ENCODE measurements around the gene CELA3A.
"Not testable (repeated sequence)": the region's sequence is repeated elsewhere in the genome, so short reads cannot be mapped to it uniquely, and the experiment has no call there.

CELA3A gene

GRCh38 chr1:21981253-21981652, 20.2 kb upstream of the CELA3A start:
- not testable (repeated sequence) for DNase-seq (ENCODE audit: low read depth)

- not testable (repeated sequence) for DNase-seq (ENCODE audit: low read depth)
Observed at GRCh38 chr1:21982122-21982521, 19.3 kb upstream of the CELA3A start.

DNA sequence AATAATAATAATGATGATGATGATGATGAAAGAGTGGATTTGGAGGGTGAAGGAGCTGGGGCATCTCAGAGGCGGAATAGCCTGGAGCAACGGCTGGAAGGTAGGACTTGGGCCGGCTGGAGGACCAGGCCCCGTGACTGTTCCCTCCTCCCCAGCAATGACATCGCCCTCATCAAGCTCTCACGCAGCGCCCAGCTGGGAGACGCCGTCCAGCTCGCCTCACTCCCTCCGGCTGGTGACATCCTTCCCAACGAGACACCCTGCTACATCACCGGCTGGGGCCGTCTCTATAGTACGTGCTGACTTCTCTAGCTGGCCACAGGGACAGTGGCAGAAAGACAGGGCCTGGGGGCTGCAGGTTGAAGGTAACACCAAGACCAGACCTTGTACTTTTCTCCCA, 17.9 kb upstream of the CELA3A start:
- not testable (repeated sequence) for DNase-seq (ENCODE audit: low read depth)

- not testable (repeated sequence) for DNase-seq (ENCODE audit: low read depth)
Observed at GRCh38 chr1:21985893-21986292, 15.6 kb upstream of the CELA3A start.

DNA sequence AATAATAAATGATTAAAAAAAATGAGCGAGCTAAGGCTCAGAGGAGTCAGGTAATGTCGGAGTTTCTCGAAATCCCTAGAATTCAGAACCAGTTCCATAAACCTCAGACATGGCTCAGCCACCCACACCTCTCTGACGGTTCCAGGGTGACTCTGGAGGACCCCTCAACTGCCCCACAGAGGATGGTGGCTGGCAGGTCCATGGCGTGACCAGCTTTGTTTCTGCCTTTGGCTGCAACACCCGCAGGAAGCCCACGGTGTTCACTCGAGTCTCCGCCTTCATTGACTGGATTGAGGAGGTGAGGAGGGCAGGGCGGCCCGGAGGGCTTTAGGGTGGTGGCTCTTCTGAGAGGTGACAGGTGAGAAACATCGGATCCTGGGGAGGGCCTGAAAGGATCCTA, 15.1 kb upstream of the CELA3A start:
- not testable (repeated sequence) for DNase-seq (ENCODE audit: low read depth)

GRCh38 chr1:21989672-21990393, 11.6 kb upstream of the CELA3A start:
- DNase-seq (ENCODE audit: low read depth), result peak; percentile 11

DNA sequence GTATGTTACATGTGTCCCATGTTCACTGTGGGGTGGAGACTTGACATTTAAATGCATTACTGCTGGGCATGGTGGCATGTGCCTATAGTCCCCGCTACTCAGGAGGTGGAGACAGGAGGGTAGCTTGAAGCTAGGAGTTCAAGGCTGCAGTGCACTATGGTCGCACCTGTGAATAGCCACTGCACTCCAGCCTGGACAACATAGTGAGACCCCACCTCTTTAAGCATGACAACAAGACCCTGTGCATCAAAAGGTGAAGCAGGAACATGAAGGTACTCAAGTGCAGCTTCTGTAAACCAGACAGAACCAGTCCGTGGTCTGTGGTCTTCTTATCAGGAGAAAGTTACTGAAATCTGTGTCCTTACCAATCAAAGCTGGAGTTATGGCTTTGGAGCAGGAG, 9.3 kb upstream of the CELA3A start:
- not testable (repeated sequence) for DNase-seq (ENCODE audit: low read depth)

DNA sequence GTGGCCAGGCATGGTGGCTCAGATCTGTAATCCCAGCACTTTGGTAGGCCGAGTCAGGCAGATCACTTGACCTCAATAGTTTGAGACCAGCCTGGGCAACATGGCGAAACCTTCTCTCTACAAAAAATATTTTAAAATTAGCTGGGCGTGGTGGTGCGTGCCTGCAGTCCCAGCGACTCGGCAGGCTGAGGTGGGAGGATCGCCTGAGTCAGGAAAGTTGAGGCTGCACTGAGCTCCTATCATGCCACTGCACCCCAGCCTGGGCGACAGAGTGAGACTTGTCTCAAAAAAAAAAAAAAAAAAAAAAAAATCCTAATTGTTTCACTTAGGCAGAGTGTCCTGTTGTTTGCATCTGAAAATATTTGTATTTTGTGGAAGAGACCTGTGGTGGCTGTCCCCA, 6.7 kb upstream of the CELA3A start:
- not testable (repeated sequence) for DNase-seq (ENCODE audit: low read depth)

GRCh38 chr1:21996663-21996970, 4.8 kb upstream of the CELA3A start:
- not testable (repeated sequence) for DNase-seq (ENCODE audit: low read depth)

DNA sequence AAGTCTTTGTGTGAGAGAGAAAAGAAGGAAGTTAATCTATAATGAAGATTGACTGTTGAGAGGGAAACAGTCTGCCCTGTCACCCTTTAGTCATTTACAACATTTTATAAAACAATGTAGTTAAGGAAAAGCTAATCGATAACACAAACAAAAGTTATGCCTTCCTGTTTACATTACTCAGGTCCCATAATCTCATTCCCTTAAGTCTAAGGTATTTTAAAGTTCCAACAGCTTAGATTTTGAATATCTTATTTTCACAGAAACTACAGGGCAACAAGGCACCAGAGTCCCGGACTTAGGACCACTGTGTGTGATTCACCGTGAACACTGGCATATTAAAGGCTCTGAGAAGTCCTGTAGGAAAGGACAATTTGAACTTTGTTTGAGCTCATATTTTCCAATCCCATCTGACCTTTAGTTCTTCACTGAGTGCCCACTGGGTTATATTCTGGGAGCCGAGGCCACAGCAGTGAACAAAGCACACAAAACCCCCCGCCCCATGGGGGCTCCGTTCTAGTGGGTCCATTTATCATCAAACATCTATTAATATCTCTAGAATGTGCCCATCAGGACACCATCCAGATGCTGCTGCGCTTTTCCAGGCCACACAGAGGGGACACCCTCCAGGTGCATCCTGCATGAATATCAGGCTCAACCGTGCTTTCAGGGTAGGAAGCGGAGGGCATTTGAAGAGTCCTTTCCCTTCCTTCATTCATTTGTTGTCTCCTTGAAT, 3.4 kb upstream of the CELA3A start:
- DNase-seq (ENCODE audit: low read depth), result not testable (repeated sequence)

DNA sequence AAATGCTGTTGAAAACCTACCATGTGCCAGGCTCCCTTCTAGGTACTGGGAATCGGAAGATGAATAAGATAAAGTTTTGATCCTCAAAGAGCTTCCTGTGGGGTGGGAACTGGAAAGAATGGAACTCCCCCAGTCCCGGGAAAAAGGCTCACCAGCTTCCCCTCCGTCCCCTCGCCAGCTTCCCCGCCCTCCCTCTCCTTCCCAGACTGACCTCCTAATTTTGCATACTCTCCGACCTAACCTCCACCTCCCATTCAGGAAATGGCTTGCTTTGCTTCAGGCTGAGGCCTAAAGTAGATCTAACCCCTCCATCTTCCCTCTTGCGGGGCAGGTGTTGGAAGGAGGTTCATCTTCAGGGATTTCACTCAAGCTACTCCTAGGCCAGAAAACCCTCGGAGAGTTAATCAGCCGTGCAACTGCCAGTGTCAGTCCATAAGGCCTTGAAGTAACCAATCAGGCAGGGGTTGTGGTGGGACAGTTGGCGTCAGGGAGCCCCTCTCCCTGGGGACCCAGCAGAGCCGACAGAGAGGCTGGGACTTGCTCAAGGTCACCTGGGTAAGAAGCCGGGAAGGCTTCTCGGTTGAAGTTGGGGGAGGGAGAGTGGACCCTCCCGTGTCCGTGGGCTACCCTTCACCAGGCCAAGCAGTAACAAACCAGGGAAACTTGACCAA, 2.7 kb upstream of the CELA3A start:
- not testable (repeated sequence) for DNase-seq (ENCODE audit: low read depth)

- DNase-seq (ENCODE audit: low read depth), result not testable (repeated sequence)
Observed at GRCh38 chr1:21999645-22000044, 1.8 kb upstream of the CELA3A start.

DNA sequence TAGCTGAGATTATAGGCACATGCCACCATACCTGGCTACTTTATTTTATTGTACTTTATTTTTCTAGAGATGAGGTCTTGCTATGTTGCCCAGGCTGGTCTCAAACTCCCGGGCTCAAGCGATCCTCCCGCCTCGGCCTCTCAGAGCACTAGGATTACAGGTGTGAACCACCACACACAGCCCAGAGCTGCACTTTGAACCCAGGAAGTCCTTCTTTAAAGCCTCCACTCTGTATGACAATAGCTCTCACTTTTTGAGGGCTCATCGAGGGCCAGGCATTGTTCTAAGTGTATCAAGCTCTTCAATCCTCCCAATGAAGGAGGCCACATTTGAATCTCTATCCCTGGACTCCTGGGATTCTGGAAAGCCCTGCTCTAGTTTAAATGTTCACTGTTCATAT, 1.0 kb downstream of the CELA3A start:
- not testable (repeated sequence) for DNase-seq (ENCODE audit: low read depth)

- not testable (repeated sequence) for DNase-seq (ENCODE audit: low read depth)
Observed at GRCh38 chr1:22002875-22003274, 1.4 kb downstream of the CELA3A start.

GRCh38 chr1:22003959-22004358, 2.5 kb downstream of the CELA3A start:
- not testable (repeated sequence) for DNase-seq (ENCODE audit: low read depth)

DNA sequence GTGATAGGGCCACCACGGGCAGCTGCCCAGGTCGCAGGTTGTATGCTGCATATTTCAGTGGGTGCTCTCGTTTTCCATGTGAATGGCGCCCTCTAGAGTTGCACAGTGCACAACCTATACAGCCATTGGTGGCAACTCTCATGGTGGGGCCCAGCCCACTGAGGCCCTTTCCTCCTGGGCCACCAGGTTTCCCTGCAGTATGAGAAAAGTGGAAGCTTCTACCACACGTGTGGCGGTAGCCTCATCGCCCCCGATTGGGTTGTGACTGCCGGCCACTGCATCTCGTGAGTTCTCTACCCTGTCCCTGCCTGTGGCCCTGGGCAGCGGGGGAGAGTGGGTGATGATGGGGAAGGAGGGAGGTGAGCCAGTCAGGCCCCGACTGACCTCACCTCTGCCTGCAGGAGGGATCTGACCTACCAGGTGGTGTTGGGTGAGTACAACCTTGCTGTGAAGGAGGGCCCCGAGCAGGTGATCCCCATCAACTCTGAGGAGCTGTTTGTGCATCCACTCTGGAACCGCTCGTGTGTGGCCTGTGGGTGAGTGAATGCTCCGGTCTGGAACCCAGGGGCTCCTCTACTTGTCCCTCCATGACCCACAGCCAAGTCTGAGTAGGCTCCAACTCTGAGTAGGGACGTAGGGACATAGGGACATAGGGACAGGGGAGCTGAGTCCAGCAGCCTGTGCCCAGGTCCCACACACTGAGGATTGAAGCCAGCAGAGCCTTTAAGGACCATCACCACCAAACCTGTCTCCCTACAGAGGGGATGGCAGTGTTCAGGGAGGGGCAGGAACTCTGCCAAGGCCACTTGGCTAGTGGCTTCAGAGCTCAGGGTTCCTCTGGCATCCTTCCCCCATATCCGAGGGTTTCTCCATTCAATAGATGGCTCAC, 4.0 kb downstream of the CELA3A start:
- DNase-seq (ENCODE audit: low read depth), result peak; percentile 49

DNA sequence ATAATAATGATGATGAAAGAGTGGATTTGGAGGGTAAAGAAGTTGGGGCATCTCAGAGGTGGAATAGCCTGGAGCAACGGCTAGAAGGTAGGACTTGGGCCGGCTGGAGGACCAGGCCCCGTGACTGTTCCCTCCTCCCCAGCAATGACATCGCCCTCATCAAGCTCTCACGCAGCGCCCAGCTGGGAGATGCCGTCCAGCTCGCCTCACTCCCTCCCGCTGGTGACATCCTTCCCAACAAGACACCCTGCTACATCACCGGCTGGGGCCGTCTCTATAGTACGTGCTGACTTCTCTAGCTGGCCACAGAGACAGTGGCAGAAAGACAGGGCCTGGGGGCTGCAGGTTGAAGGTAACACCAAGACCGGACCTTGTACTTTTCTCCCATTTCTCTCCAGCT, 5.3 kb downstream of the CELA3A start:
- DNase-seq (ENCODE audit: low read depth), result not testable (repeated sequence)

- not testable (repeated sequence) for DNase-seq (ENCODE audit: low read depth)
Observed at GRCh38 chr1:22007262-22007661, 5.8 kb downstream of the CELA3A start.

DNA sequence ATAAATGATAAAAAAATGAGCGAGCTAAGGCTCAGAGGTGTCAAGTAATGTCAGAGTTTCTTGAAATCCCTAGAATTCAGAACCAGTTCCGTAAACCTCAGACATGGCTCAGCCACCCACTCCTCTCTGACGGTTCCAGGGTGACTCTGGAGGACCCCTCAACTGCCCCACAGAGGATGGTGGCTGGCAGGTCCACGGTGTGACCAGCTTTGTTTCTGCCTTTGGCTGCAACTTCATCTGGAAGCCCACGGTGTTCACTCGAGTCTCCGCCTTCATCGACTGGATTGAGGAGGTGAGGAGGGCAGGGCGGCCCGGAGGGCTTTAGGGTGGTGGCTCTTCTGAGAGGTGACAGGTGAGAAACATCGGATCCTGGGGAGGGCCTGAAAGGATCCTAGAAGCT, 8.1 kb downstream of the CELA3A start:
- not testable (repeated sequence) for DNase-seq (ENCODE audit: low read depth)

DNA sequence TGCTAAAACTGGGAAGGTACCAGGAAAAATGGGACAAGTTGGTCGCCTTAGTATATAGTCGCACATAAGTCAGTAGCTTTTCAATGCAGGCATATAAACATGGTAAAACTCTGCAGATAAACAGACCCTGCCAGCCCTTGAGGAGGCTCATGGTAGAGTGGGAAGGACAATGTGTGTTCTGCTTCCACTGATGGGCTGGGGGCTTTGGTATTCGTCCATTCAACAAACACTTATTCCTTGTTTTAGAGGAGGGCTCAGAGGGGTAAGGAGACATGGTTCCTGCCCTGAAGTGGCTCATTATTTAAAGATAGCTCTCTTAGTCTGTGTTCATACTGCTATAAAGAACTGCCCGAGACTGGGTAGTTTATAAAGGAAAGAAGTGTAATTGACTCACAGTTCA, 11.3 kb downstream of the CELA3A start:
- not testable (repeated sequence) for DNase-seq (ENCODE audit: low read depth)

GRCh38 chr1:22014575-22015206, 13.2 kb downstream of the CELA3A start:
- not testable (repeated sequence) for DNase-seq (ENCODE audit: low read depth)

All from EH (cell line).